Upper lobe of left lung (tissue), 6 donors: ENCODE results near the gene ITGB7. TPM values are rescaled to one million over a fixed set of nuclear protein-coding genes. Genes with fewer than 3 reads are reported as not detected.
"Not testable (repeated sequence)": the region's sequence is repeated elsewhere in the genome, so short reads cannot be mapped to it uniquely, and the experiment has no call there.

Source experiments
- ATAC-seq, 2 donors: fragments of 200-7000 bp; cut with Tn5 transposase; one replicate each; pipeline ENCODE4 v1.9.1; 2022; ENCODE audit warnings: mild to moderate bottlenecking in 2 of 2, moderate library complexity in 2 of 2; ENCODE audit not compliant: low FRiP score in 2 of 2
- DNase-seq, 2 donors: peaks; one replicate each; pipeline ENCODE4 v3.0.0-alpha.2; 2019 to 2020
- H3K27ac ChIP-seq, 4 donors: fragments of 200-600 bp; sonication (generic); one replicate each; pipeline ENCODE4 v1.5.1; 2016 to 2019
- H3K27me3 ChIP-seq, 4 donors: fragments of 200-600 bp; sonication (generic); one replicate each; pipeline ENCODE4 v1.5.1; 2017 to 2019
- H3K36me3 ChIP-seq, 4 donors: fragments of 200-600 bp; sonication (generic); one replicate each; pipeline ENCODE4 v1.5.1; 2016 to 2019
- H3K4me1 ChIP-seq, 4 donors: fragments of 200-600 bp; sonication (generic); one replicate each; pipeline ENCODE4 v1.5.1; 2018 to 2019
- H3K4me3 ChIP-seq, 4 donors: fragments of 200-600 bp; sonication (generic); one replicate each; pipeline ENCODE4 v1.5.1; 2017 to 2019; ENCODE audit warnings: mild to moderate bottlenecking in 2 of 4, moderate library complexity in 1 of 4
- H3K9me3 ChIP-seq, 4 donors: fragments of 200-600 bp; sonication (generic); one replicate each; pipeline ENCODE4 v1.5.1; 2018 to 2019
- CTCF ChIP-seq, 6 experiments: fragments of 450-650 bp in 4 of 6; fragments of 200-600 bp in 2 of 6; sonication (generic) in 2 of 6; IDR thresholded peaks; one replicate each; pipeline ENCODE4 v1.5.1; 2016 to 2019; ENCODE audit warnings: antibody characterized with exemption in 6 of 6
- EP300 ChIP-seq, 4 donors: sonication (generic); formaldehyde crosslinking; IDR thresholded peaks; one replicate each; pipeline ENCODE4 v1.5.1; 2017; ENCODE audit warnings: antibody characterized with exemption in 4 of 4, control low read depth in 2 of 4
- POLR2A ChIP-seq, 4 donors: fragments of 450-650 bp; IDR thresholded peaks; one replicate each; pipeline ENCODE4 v1.5.1; 2016 to 2017; ENCODE audit warnings: antibody characterized with exemption in 4 of 4, mild to moderate bottlenecking in 2 of 4
- POLR2AphosphoS5 ChIP-seq, 2 donors: sonication (generic); formaldehyde crosslinking; IDR thresholded peaks; one replicate each; pipeline ENCODE4 v1.5.1; 2017; ENCODE audit warnings: antibody characterized with exemption in 2 of 2
- WGBS, 2 donors: methylation state at CpG; one replicate each; pipeline ENCODE4 v1.1.5; 2017 to 2018; 5-methylcytosine and 5-hydroxymethylcytosine counted together
- total RNA-seq, 6 donors: library from RNA; depleted of rRNA in 4 of 6; stranded (reverse); fragments of >200 nt in 4 of 6; gene quantifications; one replicate each; pipeline versions ENCODE4 v1.1.0 to v1.2.1, GENCODE V29; 2016 to 2021
- donor health status: DM: no; HTN: no; CAD: no; lungs with moderate emphysema.
- donor health status: DM: no; HTN: yes; CAD: no; lungs with severe emphysema.

Gene ITGB7
- total RNA-seq, 6 donors from 2014 or later = 3.1 to 12.9 (median 4.7) TPM

GRCh38 chr12:53180931-53181645, 26.0 kb downstream of the ITGB7 start:
- ATAC-seq (peak; percentile 85 to 88), DNase-seq (peak; percentile 83 to 95)
- Histone ChIP-seq H3K36me3 (peaks cover 21 to 41% (median 27%) of the 10 kb centered on the region in 4 donors), H3K27me3 (no peaks in the 10 kb centered on the region), H3K4me1 (peaks cover 34 to 41% (median 38%) of the 10 kb centered on the region in 4 donors), H3K9me3 (no peaks in the 10 kb centered on the region), H3K27ac (peak overlapping the region; percentile 93 to 98 (median 96)), H3K4me3 (peak overlapping the region; percentile 67 to 87 (median 81))
- TF ChIP-seq POLR2A (IDR thresholded peaks at IDR 0.05) = no peak
- no peak for TF ChIP-seq CTCF (IDR thresholded peaks at IDR 0.05)
- TF ChIP-seq EP300 (IDR thresholded peaks at IDR 0.05) = no peak
- no peak for TF ChIP-seq POLR2AphosphoS5 (IDR thresholded peaks at IDR 0.05)
- WGBS, 2 donors = 5 to 11% methylated on average over 9 to 10 of the region's 57 CpGs

DNA sequence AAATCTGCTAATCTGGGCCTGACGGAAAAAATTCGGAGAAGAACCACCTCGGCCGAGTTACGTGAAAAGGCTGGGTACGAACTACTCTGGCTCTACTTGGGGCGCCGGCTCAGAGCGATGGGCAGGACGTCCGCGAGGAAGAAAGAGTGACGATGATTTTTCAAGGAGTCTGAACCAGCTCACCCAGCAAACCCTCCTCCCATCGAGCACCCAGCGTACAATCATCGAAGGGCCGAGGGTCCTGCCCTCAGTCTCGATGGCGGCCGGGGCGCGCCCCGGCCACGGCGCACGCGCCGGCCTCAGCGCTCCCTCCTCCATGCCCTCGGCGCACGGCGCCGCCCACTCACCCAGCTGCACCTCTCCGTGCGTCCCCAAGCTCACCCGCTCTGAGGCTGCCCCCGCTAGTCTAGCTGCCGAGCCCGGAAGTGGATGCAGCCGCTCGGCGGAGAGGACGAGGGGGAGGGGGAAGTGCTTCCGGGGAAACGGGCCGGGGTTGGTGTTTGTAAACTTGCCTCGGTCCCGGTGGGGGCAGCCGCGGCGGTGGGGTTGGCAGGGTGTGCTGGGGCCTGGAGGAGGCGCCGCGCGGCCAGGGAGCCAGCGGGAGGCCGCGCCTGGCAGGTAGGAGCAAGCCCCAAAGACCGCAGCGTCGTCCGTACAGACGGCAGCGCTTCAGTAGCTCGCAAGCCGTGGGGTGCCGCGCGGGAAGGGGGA, 26.7 kb downstream of the ITGB7 start, which contains the start of the genes CSAD and ZNF740:
TSS of gene CSAD (minus strand) at position 706 of the 711 bp plus-strand sequence. CDS start 7,455 bp downstream, outside the sequence.
TSS of gene ZNF740 (plus strand) at position 503 of the 711 bp plus-strand sequence. CDS start 1,262 bp downstream, outside the sequence.
- peak within 1 kb of the TSS; percentile 93 to 98 (median 96) for H3K27ac ChIP-seq
- TF ChIP-seq POLR2A (IDR thresholded peaks at IDR 0.05) = peak in 3 of 4 donors; percentile 58 to 88 (median 80)
- peak in 2 of 4 donors; percentile 3 to 71 for TF ChIP-seq EP300 (IDR thresholded peaks at IDR 0.05)
- TF ChIP-seq CTCF (IDR thresholded peaks at IDR 0.05) = peak in 1 of 6 experiments; percentile 29
- peak; percentile 88 to 93 for TF ChIP-seq POLR2AphosphoS5 (IDR thresholded peaks at IDR 0.05)
- DNase-seq (peak; percentile 99), ATAC-seq (peak; percentile 99)
- 0% methylated on average over 14 to 51 of the region's 70 CpGs for WGBS, 2 donors
- peak within 1 kb of the TSS; percentile 67 to 87 (median 81) for H3K4me3 ChIP-seq
- no peaks in the 10 kb centered on the region for H3K27me3 ChIP-seq
- no peaks in the 10 kb centered on the region for H3K9me3 ChIP-seq
- H3K36me3 ChIP-seq = peaks cover 17 to 34% (median 20%) of the 10 kb centered on the region in 4 donors
- peaks cover 34 to 44% (median 38%) of the 10 kb centered on the region in 4 donors for H3K4me1 ChIP-seq

DNA sequence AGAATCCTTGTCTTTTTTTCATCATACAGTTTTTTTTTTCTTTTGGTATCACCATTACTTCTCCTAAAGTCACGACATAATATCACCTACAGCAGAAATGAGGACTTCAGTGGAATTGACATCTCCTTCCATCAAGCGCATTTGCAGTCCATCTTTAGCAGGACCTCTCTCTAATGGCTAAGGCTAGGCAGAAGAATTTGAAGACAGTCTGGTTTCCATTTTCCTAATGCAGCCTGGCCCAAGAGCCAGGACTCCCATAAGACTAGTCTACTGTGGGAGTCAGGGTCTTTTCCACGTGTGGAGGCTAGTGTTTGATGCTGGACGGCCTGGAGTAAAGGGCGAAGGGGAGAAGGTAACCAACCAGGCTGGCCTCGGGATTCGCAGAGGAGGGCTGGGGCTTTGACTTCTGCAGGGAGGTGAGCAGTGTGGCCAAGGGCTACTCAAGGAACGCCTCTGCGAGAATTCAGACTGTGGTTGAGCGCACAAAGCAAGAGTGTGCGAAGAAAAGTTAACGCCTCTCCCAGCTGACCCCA, 27.3 kb downstream of the ITGB7 start:
- peaks cover 34 to 50% (median 38%) of the 10 kb centered on the region in 4 donors for H3K4me1 ChIP-seq
- no peak for DNase-seq
- peak overlapping the region; percentile 93 to 98 (median 96) for H3K27ac ChIP-seq
- 14 to 19% methylated on average over 9 to 12 of the region's 12 CpGs for WGBS, 2 donors
- H3K36me3 ChIP-seq = peaks cover 11 to 28% (median 14%) of the 10 kb centered on the region in 4 donors
- H3K27me3 ChIP-seq = no peaks in the 10 kb centered on the region
- peak; percentile 1 to 31 for ATAC-seq
- TF ChIP-seq POLR2A (IDR thresholded peaks at IDR 0.05) (no peak), CTCF (IDR thresholded peaks at IDR 0.05) (no peak), POLR2AphosphoS5 (IDR thresholded peaks at IDR 0.05) (no peak), EP300 (IDR thresholded peaks at IDR 0.05) (no peak)
- H3K4me3 ChIP-seq = peak overlapping the region; percentile 67 to 87 (median 81)
- no peaks in the 10 kb centered on the region for H3K9me3 ChIP-seq

- Histone ChIP-seq H3K36me3 (peaks cover 6 to 20% (median 10%) of the 10 kb centered on the region in 4 donors), H3K4me1 (peaks cover 30 to 45% (median 33%) of the 10 kb centered on the region in 4 donors)
- H3K4me3 ChIP-seq, H3K27me3 ChIP-seq, H3K27ac ChIP-seq, ATAC-seq, H3K9me3 ChIP-seq, DNase-seq: not testable (repeated sequence)
- WGBS, 2 donors = 96% methylated on average over 14 of the region's 14 CpGs
Observed at GRCh38 chr12:53178803-53179202, 28.2 kb downstream of the ITGB7 start.

- H3K4me1 ChIP-seq = peaks cover 16 to 32% (median 20%) of the 10 kb centered on the region in 4 donors
- not testable (repeated sequence) for DNase-seq, ATAC-seq, H3K36me3 ChIP-seq, H3K9me3 ChIP-seq, H3K27ac ChIP-seq, H3K27me3 ChIP-seq, H3K4me3 ChIP-seq
- 90 to 97% methylated on average over 6 of the region's 6 CpGs for WGBS, 2 donors
Observed at GRCh38 chr12:53177447-53177846, 29.6 kb downstream of the ITGB7 start.
